IMR-90 (cell line): ENCODE measurements around the gene HADHA.

Source experiments
- BHLHE40 ChIP-seq: fragments of 150-350 bp; IDR thresholded peaks from 2 replicates; pipeline ENCODE4 v1.6.1; 2016; ENCODE audit warnings: mild to moderate bottlenecking, low read depth, low read length
- CTCF ChIP-seq: conservative IDR thresholded peaks from 2 replicates; pipeline ENCODE4 v1.5.1; 2012; ENCODE audit warnings: mild to moderate bottlenecking, low read depth, low read length, improper control_type of control experiment
- FOS ChIP-seq: fragments of 150-350 bp; IDR thresholded peaks from 2 replicates; pipeline ENCODE4 v1.6.1; 2016; ENCODE audit warnings: low read depth, low read length
- POLR2A ChIP-seq: IDR thresholded peaks from 2 replicates; pipeline ENCODE4 v1.6.1; 2012; ENCODE audit warnings: mild to moderate bottlenecking, low read depth, low read length

GRCh38 chr2:26182441-26182840, 62.0 kb downstream of the HADHA start:
- TF ChIP-seq POLR2A (no peak), BHLHE40 (no peak), CTCF (no peak), FOS (no peak)
